Endodermal cell (in vitro differentiated cells): Measurements from ENCODE around the gene CMSS1. TPM values are rescaled to one million over a fixed set of nuclear protein-coding genes. Genes with fewer than 3 reads are reported as not detected.

Source experiments
- DNase-seq: peaks from one replicate; pipeline ENCODE4 v3.0.0-alpha.2; 2017
- H3K27ac ChIP-seq: 2 replicates; pipeline ENCODE4 v1.5.1; 2013; ENCODE audit warnings: mild to moderate bottlenecking, low read depth, low read length, moderate library complexity
- H3K27me3 ChIP-seq: 2 replicates; pipeline ENCODE4 v1.6.1; 2013; ENCODE audit warnings: mild to moderate bottlenecking, low read length, moderate library complexity; ENCODE audit not compliant: insufficient read depth, control insufficient read depth, poor library complexity, severe bottlenecking
- H3K36me3 ChIP-seq: 2 replicates; pipeline ENCODE4 v1.7.0; 2013; ENCODE audit warnings: mild to moderate bottlenecking, low read length, moderate library complexity; ENCODE audit not compliant: control insufficient read depth, insufficient read depth
- H3K4me1 ChIP-seq: one replicate; pipeline ENCODE4 v1.7.0; 2013; ENCODE audit warnings: low read length; ENCODE audit not compliant: control insufficient read depth, insufficient read depth
- H3K4me3 ChIP-seq: 2 replicates; pipeline ENCODE4 v1.5.1; 2013; ENCODE audit warnings: mild to moderate bottlenecking, low read length, moderate library complexity
- H3K9ac ChIP-seq: 2 replicates; pipeline ENCODE4 v1.6.1; 2013; ENCODE audit warnings: mild to moderate bottlenecking, low read length, moderate library complexity; ENCODE audit not compliant: poor library complexity, severe bottlenecking; ENCODE audit errors: extremely low read depth
- H3K9me3 ChIP-seq: 2 replicates; pipeline ENCODE4 v1.6.1; 2013; ENCODE audit warnings: mild to moderate bottlenecking, low read length, moderate library complexity; ENCODE audit not compliant: control insufficient read depth
- H3K27ac Mint-ChIP-seq: 2 replicates; pipeline ENCODE4 v1.8.0; 2020; ENCODE audit warnings: mixed read lengths
- H3K27me3 Mint-ChIP-seq: 2 replicates; pipeline ENCODE4 v1.8.0; 2021; ENCODE audit warnings: mild to moderate bottlenecking, mixed read lengths; ENCODE audit not compliant: insufficient read depth
- H3K36me3 Mint-ChIP-seq: 2 replicates; pipeline ENCODE4 v1.8.0; 2020; ENCODE audit warnings: low read depth, mixed read lengths
- H3K4me1 Mint-ChIP-seq: 2 replicates; pipeline ENCODE4 v1.8.0; 2020; ENCODE audit warnings: mixed read lengths
- H3K4me3 Mint-ChIP-seq: 2 replicates; pipeline ENCODE4 v1.8.0; 2020; ENCODE audit warnings: mild to moderate bottlenecking, moderate library complexity, mixed read lengths
- H3K9me3 Mint-ChIP-seq: 2 replicates; pipeline ENCODE4 v1.8.0; 2020; ENCODE audit warnings: mild to moderate bottlenecking, mixed read lengths
- CTCF ChIP-seq: fragments of 200-600 bp; sonication (generic); conservative IDR thresholded peaks from 2 replicates; pipeline ENCODE4 v1.5.0; 2021; ENCODE audit warnings: antibody characterized with exemption, mild to moderate bottlenecking
- WGBS, 2 experiments: methylation state at CpG; one replicate each; pipeline versions ENCODE4 v1.1.5 to v1.1.7; 2013; ENCODE audit warnings: missing lambda C conversion rate in 2 of 2, mixed read lengths in 1 of 2; ENCODE audit not compliant: insufficient coverage in 1 of 2, insufficient read length in 1 of 2; 5-methylcytosine and 5-hydroxymethylcytosine counted together
- total RNA-seq, 2 donors: library from RNA; stranded (reverse); fragmentation: NEBNext Ultra II Directional in 1 of 2; extraction: Animal tissue kit (Norgen Biotek cat#: 25700) in 1 of 2; gene quantifications; 2 replicates in 1 of 2; 3 replicates in 1 of 2; pipeline ENCODE4 v1.2.1, GENCODE V29; 2021

CMSS1 gene
- total RNA-seq, 2 donors from 2014 or later, result 48.5 to 50.8 TPM

GRCh38 chr3:99873269-99874102 is 55.8 kb downstream of the CMSS1 start:
- H3K9me3 ChIP-seq, result no peaks in the 10 kb centered on the region
- Mint-ChIP-seq H3K27me3 (peaks cover 58% of the 10 kb centered on the region), H3K4me3 (no peak overlapping the region), H3K9me3 (no peaks in the 10 kb centered on the region), H3K4me1 (peaks cover 28% of the 10 kb centered on the region), H3K36me3 (no peaks in the 10 kb centered on the region), H3K27ac (no peak overlapping the region)
- no peak overlapping the region for H3K9ac ChIP-seq
- DNase-seq, result no peak
- peaks cover 3% of the 10 kb centered on the region for H3K4me1 ChIP-seq
- 48 to 66% methylated on average over 2 of the region's 2 CpGs for WGBS, 2 experiments
- no peaks in the 10 kb centered on the region for H3K36me3 ChIP-seq
- no peaks in the 10 kb centered on the region for H3K27me3 ChIP-seq
- no peak overlapping the region for H3K4me3 ChIP-seq
- H3K27ac ChIP-seq, result no peak overlapping the region
- no peak for TF ChIP-seq CTCF

- Histone ChIP-seq H3K36me3 (no peaks in the 10 kb centered on the region), H3K27ac (no peak overlapping the region), H3K9me3 (no peaks in the 10 kb centered on the region), H3K4me1 (peaks cover 3% of the 10 kb centered on the region), H3K9ac (no peak overlapping the region), H3K27me3 (no peaks in the 10 kb centered on the region), H3K4me3 (no peak overlapping the region)
- TF ChIP-seq CTCF, result no peak
- Mint-ChIP-seq H3K27ac (no peak overlapping the region), H3K36me3 (no peaks in the 10 kb centered on the region), H3K9me3 (no peaks in the 10 kb centered on the region), H3K4me3 (no peak overlapping the region), H3K4me1 (peaks cover 29% of the 10 kb centered on the region), H3K27me3 (peaks cover 59% of the 10 kb centered on the region)
- DNase-seq, result no peak
- 82 to 86% methylated on average over 2 to 3 of the region's 3 CpGs for WGBS, 2 experiments
These were observed 56.8 kb downstream of the CMSS1 start for GRCh38 chr3:99874237-99875002.

- Mint-ChIP-seq H3K27ac (peak overlapping the region; percentile 61), H3K27me3 (peaks cover 51% of the 10 kb centered on the region), H3K9me3 (no peaks in the 10 kb centered on the region), H3K36me3 (no peaks in the 10 kb centered on the region), H3K4me3 (peak overlapping the region; percentile 51), H3K4me1 (peaks cover 29% of the 10 kb centered on the region)
- TF ChIP-seq CTCF, result no peak
- Histone ChIP-seq H3K27me3 (no peaks in the 10 kb centered on the region), H3K9me3 (no peaks in the 10 kb centered on the region), H3K27ac (peak overlapping the region; percentile 71), H3K36me3 (no peaks in the 10 kb centered on the region), H3K4me3 (peak overlapping the region; percentile 90), H3K9ac (peak overlapping the region; percentile 82), H3K4me1 (peaks cover 3% of the 10 kb centered on the region)
- 4% methylated on average over 6 of the region's 6 CpGs; no CpG with 5 or more reads in 1 of the 2 experiments for WGBS, 2 experiments
- no peak for DNase-seq
These were observed 57.9 kb downstream of the CMSS1 start for GRCh38 chr3:99875581-99875928.
